T-cell (primary cell): ENCODE results near the gene SDC1. TPM values are rescaled to one million over a fixed set of nuclear protein-coding genes. Genes with fewer than 3 reads are reported as not detected.

ENCODE experiments used
- ATAC-seq, 4 experiments: fragments of 200-7000 bp in 3 of 4; fragments of 150-1000 bp in 1 of 4; cut with Tn5 transposase; replicated peaks in 1 of 4; 1 replicate in 3 of 4; 2 replicates in 1 of 4; pipeline ENCODE4 v1.10.0; 2021; ENCODE audit warnings: moderate library complexity in 3 of 4, mild to moderate bottlenecking in 2 of 4, moderate number of reproducible peaks in 1 of 4
- CTCF ChIA-PET, 2 donors: fragments of 300-600 bp; sonication (Branson Sonifier 250); formaldehyde crosslinking; loops; one replicate each; lab custom pipeline; 2022; ENCODE audit warnings: antibody characterized with exemption in 2 of 2; lab: Charles Lee
- POLR2A ChIA-PET, 2 donors: fragments of 300-600 bp; sonication (Branson Sonifier 250); formaldehyde crosslinking; loops; one replicate each; lab custom pipeline; 2022; ENCODE audit warnings: antibody characterized with exemption in 2 of 2; lab: Charles Lee
- DNase-seq, 35 experiments: peaks; one replicate each; pipeline versions ENCODE4 v3.0.0 to v3.0.0-alpha.2; 2013 to 2023
- H3K27ac ChIP-seq: one replicate; pipeline ENCODE4 v1.5.1; 2013; ENCODE audit warnings: low read length
- H3K27me3 ChIP-seq, 2 experiments: replicated peaks in 1 of 2; 1 replicate in 1 of 2; 2 replicates in 1 of 2; pipeline versions ENCODE4 v1.6.1 to v1.7.0; 2013; ENCODE audit warnings: low read length in 1 of 2, mixed read lengths in 1 of 2; ENCODE audit not compliant: control insufficient read depth in 2 of 2, insufficient read depth in 2 of 2; ENCODE audit errors: extremely low read depth in 1 of 2
- H3K36me3 ChIP-seq, 2 donors: 1 replicate in 1 of 2; 2 replicates in 1 of 2; pipeline versions ENCODE4 v1.6.1 to v1.7.0; 2013; ENCODE audit warnings: low read length in 1 of 2; ENCODE audit not compliant: control insufficient read depth in 2 of 2, insufficient read depth in 1 of 2; ENCODE audit errors: extremely low read depth in 1 of 2
- H3K4me1 ChIP-seq, 2 experiments: 1 replicate in 1 of 2; 2 replicates in 1 of 2; pipeline versions ENCODE4 v1.6.1 to v1.7.0; 2013; ENCODE audit warnings: low read length in 2 of 2, mixed read lengths in 1 of 2; ENCODE audit not compliant: insufficient read depth in 2 of 2, control insufficient read depth in 1 of 2; ENCODE audit errors: extremely low read depth in 1 of 2
- H3K4me3 ChIP-seq, 2 donors: 1 replicate in 1 of 2; 2 replicates in 1 of 2; pipeline versions ENCODE4 v1.5.1 to v1.7.0; 2013; ENCODE audit warnings: mild to moderate bottlenecking in 2 of 2, low read length in 1 of 2, moderate library complexity in 1 of 2; ENCODE audit not compliant: control insufficient read depth in 1 of 2; ENCODE audit errors: extremely low read depth in 1 of 2
- H3K9me3 ChIP-seq: 2 replicates; pipeline ENCODE4 v1.7.0; 2013
- H3K27ac Mint-ChIP-seq, 2 donors: one replicate each; pipeline ENCODE4 v1.8.0; 2020 to 2021; ENCODE audit warnings: mild to moderate bottlenecking in 2 of 2, mixed read lengths in 2 of 2
- H3K27me3 Mint-ChIP-seq, 2 donors: one replicate each; pipeline ENCODE4 v1.8.0; 2021 to 2022; ENCODE audit warnings: mixed read lengths in 2 of 2
- H3K36me3 Mint-ChIP-seq: one replicate; pipeline ENCODE4 v1.8.0; 2021; ENCODE audit warnings: mixed read lengths
- H3K4me1 Mint-ChIP-seq, 3 donors: one replicate each; pipeline ENCODE4 v1.8.0; 2020 to 2022; ENCODE audit warnings: mixed read lengths in 3 of 3, mild to moderate bottlenecking in 1 of 3
- H3K4me3 Mint-ChIP-seq, 3 donors: one replicate each; pipeline ENCODE4 v1.8.0; 2020 to 2022; ENCODE audit warnings: mild to moderate bottlenecking in 3 of 3, mixed read lengths in 3 of 3, moderate library complexity in 3 of 3
- H3K9me3 Mint-ChIP-seq, 3 donors: one replicate each; pipeline ENCODE4 v1.8.0; 2020 to 2022; ENCODE audit warnings: mixed read lengths in 3 of 3
- WGBS: methylation state at CpG from one replicate; pipeline ENCODE4 v1.1.5; 2013; ENCODE audit warnings: missing lambda C conversion rate; ENCODE audit not compliant: insufficient coverage; 5-methylcytosine and 5-hydroxymethylcytosine counted together
- total RNA-seq, 35 experiments: library from RNA in 6 of 35; stranded (reverse) in 6 of 35; fragments of 120-200 nt in 1 of 35; gene quantifications; one replicate each; pipeline versions ENCODE4 v1.2.1 to v1.2.4 and lab custom pipeline; 2013 to 2026

The SDC1 gene
- total RNA-seq, 5 donors from 2014 or later (not counting 1 experiment from before 2014, with no cell fraction given), result 0.82 to 1.2 (median 0.99) TPM; not detected in 2

- WGBS, result 66% methylated on average over 9 of the region's 11 CpGs
- DNase-seq (no peak), ATAC-seq (no peak)
- ChIA-PET CTCF (no interaction called here), POLR2A (no interaction called here)
- Histone ChIP-seq H3K27me3 (peaks cover 0 to 33% of the 10 kb centered on the region in 2 experiments), H3K36me3 (no peaks in the 10 kb centered on the region), H3K9me3 (no peaks in the 10 kb centered on the region), H3K4me3 (no peak overlapping the region), H3K27ac (no peak overlapping the region), H3K4me1 (no peaks in the 10 kb centered on the region)
- Mint-ChIP-seq H3K27me3 (peaks cover 0 to 2% of the 10 kb centered on the region in 2 donors), H3K36me3 (no peaks in the 10 kb centered on the region), H3K4me3 (no peak overlapping the region), H3K4me1 (no peaks in the 10 kb centered on the region), H3K27ac (no peak overlapping the region), H3K9me3 (no peaks in the 10 kb centered on the region)
Measured at GRCh38 chr2:20212459-20212870, 12.5 kb downstream of the SDC1 start.

- CTCF ChIA-PET, result no interaction called here
- H3K4me1 Mint-ChIP-seq, result no peaks in the 10 kb centered on the region
- WGBS, result 80% methylated on average over 12 of the region's 14 CpGs
Measured at GRCh38 chr2:20211860-20212458, 13.0 kb downstream of the SDC1 start.

GRCh38 chr2:20211420-20211819, 13.5 kb downstream of the SDC1 start:
- POLR2A ChIA-PET, result no interaction called here
- Mint-ChIP-seq H3K36me3 (no peaks in the 10 kb centered on the region), H3K27me3 (peaks cover 0 to 2% of the 10 kb centered on the region in 2 donors), H3K9me3 (no peaks in the 10 kb centered on the region), H3K27ac (no peak overlapping the region), H3K4me3 (no peak overlapping the region), H3K4me1 (no peaks in the 10 kb centered on the region)
- H3K36me3 ChIP-seq, result no peaks in the 10 kb centered on the region
- DNase-seq, result no peak
- 83% methylated on average over 8 of the region's 12 CpGs for WGBS
- no peak overlapping the region for H3K27ac ChIP-seq
- CTCF ChIA-PET, result no interaction called here
- H3K4me1 ChIP-seq, result no peaks in the 10 kb centered on the region
- no peak for ATAC-seq
- H3K4me3 ChIP-seq, result no peak overlapping the region
- H3K9me3 ChIP-seq, result no peaks in the 10 kb centered on the region
- peaks cover 0 to 23% of the 10 kb centered on the region in 2 experiments for H3K27me3 ChIP-seq

More at GRCh38 chr2:20211860-20212458, 13.0 kb downstream of the SDC1 start:
- Histone ChIP-seq H3K4me3 (no peak overlapping the region), H3K4me1 (no peaks in the 10 kb centered on the region), H3K36me3 (no peaks in the 10 kb centered on the region), H3K27me3 (peaks cover 0 to 28% of the 10 kb centered on the region in 2 experiments), H3K27ac (no peak overlapping the region), H3K9me3 (no peaks in the 10 kb centered on the region)
- Mint-ChIP-seq H3K36me3 (no peaks in the 10 kb centered on the region), H3K9me3 (no peaks in the 10 kb centered on the region), H3K27ac (no peak overlapping the region), H3K4me3 (no peak overlapping the region), H3K27me3 (peaks cover 0 to 2% of the 10 kb centered on the region in 2 donors)
- no peak for ATAC-seq
- DNase-seq, result no peak
- POLR2A ChIA-PET, result no interaction called here

GRCh38 chr2:20210462-20210861, 14.5 kb downstream of the SDC1 start:
- Histone ChIP-seq H3K9me3 (no peaks in the 10 kb centered on the region), H3K36me3 (no peaks in the 10 kb centered on the region), H3K4me3 (no peak overlapping the region), H3K4me1 (no peaks in the 10 kb centered on the region), H3K27me3 (peaks cover 0 to 23% of the 10 kb centered on the region in 2 experiments), H3K27ac (no peak overlapping the region)
- ATAC-seq (no peak), DNase-seq (no peak)
- Mint-ChIP-seq H3K9me3 (no peaks in the 10 kb centered on the region), H3K27me3 (peaks cover 0 to 2% of the 10 kb centered on the region in 2 donors), H3K4me1 (no peaks in the 10 kb centered on the region), H3K36me3 (no peaks in the 10 kb centered on the region), H3K4me3 (no peak overlapping the region), H3K27ac (no peak overlapping the region)
- ChIA-PET CTCF (no interaction called here), POLR2A (no interaction called here)
- WGBS, result 31% methylated on average over 6 of the region's 8 CpGs

GRCh38 chr2:20209373-20210109, 15.4 kb downstream of the SDC1 start:
- no peak overlapping the region for H3K4me3 Mint-ChIP-seq
- Histone ChIP-seq H3K4me3 (no peak overlapping the region), H3K27me3 (peaks cover 0 to 23% of the 10 kb centered on the region in 2 experiments), H3K4me1 (no peaks in the 10 kb centered on the region), H3K36me3 (no peaks in the 10 kb centered on the region), H3K9me3 (no peaks in the 10 kb centered on the region), H3K27ac (no peak overlapping the region)
- H3K4me1 Mint-ChIP-seq, result no peaks in the 10 kb centered on the region
- no peak for DNase-seq
- no peaks in the 10 kb centered on the region for H3K9me3 Mint-ChIP-seq
- WGBS, result 90% methylated on average over 13 of the region's 21 CpGs
- CTCF ChIA-PET, result interaction anchor here in 1 of 2 donors (0.6 kb wide), 1 partner anchor 124 kb away, joined by 3 read pairs; no protein-coding TSS in a partner anchor
- POLR2A ChIA-PET, result no interaction called here
- no peak overlapping the region for H3K27ac Mint-ChIP-seq
- peaks cover 0 to 2% of the 10 kb centered on the region in 2 donors for H3K27me3 Mint-ChIP-seq
- no peaks in the 10 kb centered on the region for H3K36me3 Mint-ChIP-seq
- no peak for ATAC-seq

GRCh38 chr2:20208476-20208859, 16.5 kb downstream of the SDC1 start:
- CTCF ChIA-PET, result no interaction called here
- WGBS, result 61% methylated on average over 5 of the region's 5 CpGs
- ATAC-seq (no peak), DNase-seq (no peak)
- Histone ChIP-seq H3K4me3 (no peak overlapping the region), H3K36me3 (no peaks in the 10 kb centered on the region), H3K4me1 (no peaks in the 10 kb centered on the region), H3K27ac (no peak overlapping the region), H3K27me3 (peaks cover 0 to 21% of the 10 kb centered on the region in 2 experiments), H3K9me3 (no peaks in the 10 kb centered on the region)
- Mint-ChIP-seq H3K27ac (no peak overlapping the region), H3K4me1 (no peaks in the 10 kb centered on the region), H3K27me3 (no peaks in the 10 kb centered on the region), H3K4me3 (no peak overlapping the region), H3K36me3 (no peaks in the 10 kb centered on the region), H3K9me3 (no peaks in the 10 kb centered on the region)
- POLR2A ChIA-PET, result no interaction called here
